IPS-NIHi7 (cell line): ENCODE results near the gene ZNF550.
A peak's percentile ranks its signal among the peaks of the same experiment; 100 is the strongest.

Experiments
- DNase-seq: peaks from one replicate; pipeline ENCODE4 v3.0.0; 2012; ENCODE audit warnings: mixed read lengths; ENCODE audit errors: extremely low spot score

ZNF550 gene

DNA sequence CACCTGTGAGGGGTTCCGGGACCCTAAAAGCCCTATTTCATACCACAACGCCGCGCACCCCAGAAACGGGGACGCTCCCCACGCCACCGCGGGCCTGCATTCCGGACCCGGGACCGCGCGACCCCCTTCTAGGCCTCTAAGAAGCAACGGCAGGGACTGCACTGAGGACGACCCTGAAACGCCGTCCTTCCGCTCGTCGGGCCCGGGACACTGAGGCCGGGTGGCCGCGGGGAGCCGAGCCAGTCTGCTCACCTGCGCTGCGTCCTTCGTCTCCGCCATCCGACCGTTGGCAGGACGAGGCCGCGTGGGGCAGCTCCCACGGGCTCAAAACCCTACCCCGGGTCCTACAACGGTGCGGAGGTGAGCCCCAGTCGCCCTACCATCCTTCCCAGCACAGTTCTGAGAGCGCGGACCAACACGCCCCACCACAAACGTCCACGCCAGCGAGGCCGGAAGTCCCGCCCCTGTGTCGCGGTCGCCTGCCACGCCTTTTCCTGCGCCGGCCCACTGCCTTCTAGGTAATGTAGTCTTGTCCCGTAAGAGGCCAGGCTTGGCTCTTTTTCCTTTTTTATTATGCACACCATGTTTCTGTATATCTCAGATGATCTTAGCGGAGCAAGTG is at the start of gene ZNF550:
TSS of gene ZNF550 (minus strand) at position 460 of the 622 bp plus-strand sequence. CDS start at position 279, 181 bp downstream.
- peak; percentile 96 for DNase-seq

DNA sequence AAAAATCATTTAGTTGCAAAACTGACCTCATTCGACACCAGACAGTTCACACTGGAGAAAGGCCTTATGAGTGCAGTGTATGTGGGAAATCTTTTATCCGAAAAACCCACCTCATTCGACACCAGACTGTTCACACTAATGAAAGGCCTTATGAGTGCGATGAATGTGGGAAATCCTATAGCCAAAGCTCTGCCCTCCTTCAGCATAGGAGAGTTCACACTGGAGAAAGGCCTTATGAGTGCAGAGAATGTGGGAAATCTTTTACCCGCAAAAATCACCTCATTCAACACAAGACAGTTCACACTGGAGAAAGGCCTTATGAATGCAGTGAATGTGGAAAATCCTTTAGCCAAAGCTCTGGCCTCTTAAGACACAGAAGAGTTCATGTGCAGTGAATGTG is 47.3 kb upstream of the ZNF550 start:
- DNase-seq = no peak

DNA sequence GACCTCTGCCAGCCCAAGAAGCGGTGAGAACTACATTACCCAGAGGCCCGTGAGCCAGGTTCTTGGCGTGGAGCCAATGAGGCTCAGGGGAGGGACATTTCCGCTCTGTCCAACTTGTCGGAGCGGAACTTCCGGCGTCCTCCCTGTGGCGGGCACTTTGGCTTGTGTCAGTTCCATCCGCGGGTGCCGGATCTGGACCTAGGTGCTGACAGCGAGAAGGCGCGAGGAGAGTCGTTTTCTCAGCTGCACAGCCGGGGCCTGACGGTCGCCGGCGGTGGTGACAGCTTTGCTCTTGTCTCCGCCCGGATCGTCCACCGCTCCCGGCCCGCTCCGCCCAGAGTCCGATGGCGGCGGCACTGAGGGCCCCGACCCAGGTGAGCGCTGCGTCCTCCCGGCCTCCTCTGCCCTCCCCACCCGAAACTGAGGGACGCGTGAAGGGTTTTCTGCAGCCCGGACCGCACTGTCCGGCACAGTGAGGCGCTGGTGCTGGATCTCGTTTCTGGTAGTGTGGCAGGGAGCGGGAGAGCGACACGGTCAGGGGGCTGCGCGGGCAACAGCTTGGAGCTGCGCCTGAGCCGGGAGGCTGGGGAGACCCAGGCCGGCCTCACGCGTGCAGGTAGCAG is 40.2 kb upstream of the ZNF550 start, which contains the start of gene ZNF530:
TSS of gene ZNF530 (plus strand) at position 125 of the 623 bp plus-strand sequence. CDS start 4,461 bp downstream, outside the sequence.
- DNase-seq = peak; percentile 96

DNA sequence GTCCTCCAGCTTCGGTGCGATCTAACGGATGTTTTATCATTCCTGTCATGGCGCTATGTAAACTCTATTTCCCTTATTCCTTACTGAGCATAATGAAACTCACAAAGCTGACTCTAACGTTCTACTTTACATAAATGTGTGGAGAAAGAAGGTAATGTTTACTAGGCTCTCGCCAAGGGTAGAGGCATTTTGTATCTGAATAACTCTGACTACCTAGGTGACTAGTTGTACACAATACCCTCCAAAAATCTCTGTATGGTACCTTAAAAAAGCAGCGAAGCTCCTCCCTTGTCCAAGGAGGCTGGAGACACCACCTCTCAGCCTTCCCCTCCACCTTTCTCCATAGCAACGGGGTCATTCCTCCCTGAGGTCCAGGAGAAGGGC is 39.7 kb upstream of the ZNF550 start:
- DNase-seq = no peak

DNA sequence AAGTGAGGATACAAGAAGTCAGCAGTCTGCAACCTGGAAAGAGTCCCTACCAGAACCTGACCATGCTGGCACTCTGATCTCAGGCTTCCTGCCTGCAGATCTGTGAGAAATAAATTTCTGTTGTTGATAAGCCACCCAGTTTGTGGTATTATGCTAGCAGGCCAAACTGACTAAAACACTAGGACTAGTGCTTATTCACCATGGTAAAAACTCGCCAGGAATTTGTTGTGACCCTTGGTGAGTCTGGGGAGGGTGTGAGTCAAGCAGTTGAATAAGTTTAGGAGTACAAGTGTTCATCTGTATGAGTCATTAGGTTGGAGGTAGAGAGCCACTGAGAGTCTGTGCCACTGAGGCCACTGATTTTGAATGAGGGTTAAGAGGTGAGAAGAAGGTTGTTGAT is 27.9 kb upstream of the ZNF550 start:
- no peak for DNase-seq

DNA sequence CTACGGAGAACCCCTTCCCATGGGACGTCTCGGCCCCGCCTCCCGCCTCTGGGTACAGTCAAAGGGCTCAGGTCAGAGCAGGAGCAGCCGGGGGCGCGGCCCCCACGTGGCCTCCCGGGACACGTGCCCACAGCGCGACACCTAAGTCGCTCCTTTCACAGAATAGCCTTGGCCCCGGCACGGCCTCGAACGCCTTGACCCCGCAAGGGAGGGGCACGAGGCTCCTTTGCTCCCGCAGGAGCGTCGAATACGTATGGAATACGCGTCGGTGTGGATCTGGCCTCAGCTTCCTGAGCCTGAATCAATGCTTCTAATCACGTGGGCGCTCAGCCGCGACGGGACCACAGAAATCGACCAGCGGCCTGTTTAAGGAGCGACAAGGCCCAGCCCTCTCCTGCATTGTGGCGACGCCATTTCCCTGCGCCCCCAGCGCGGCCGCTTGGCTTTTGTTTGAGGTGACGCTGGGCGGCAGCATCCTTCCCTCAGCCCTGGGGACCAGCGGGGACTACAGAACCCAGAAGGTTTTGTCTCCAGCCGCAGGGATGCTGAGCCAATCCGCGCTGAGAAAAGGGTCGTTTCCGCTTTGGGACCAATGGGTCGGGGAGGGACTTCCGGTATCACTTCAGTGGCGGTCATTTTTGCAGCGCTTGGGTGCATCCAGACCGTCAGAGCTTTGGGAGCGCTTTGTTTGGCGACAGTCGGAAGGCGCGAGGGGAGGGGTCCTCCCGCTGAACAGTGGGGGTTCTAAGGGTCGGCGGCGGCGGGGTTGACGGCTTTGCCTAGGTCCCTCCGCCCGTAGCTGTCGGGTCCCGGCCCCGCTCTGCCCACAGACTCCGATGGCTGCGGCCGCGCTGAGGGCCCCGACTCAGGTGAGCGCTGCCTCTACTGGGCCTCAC is 24.1 kb upstream of the ZNF550 start, which contains the start of gene ZIK1:
TSS of gene ZIK1 (plus strand) at position 625 of the 896 bp plus-strand sequence. CDS start at position 837, 212 bp downstream.
- peak; percentile 99 for DNase-seq

DNA sequence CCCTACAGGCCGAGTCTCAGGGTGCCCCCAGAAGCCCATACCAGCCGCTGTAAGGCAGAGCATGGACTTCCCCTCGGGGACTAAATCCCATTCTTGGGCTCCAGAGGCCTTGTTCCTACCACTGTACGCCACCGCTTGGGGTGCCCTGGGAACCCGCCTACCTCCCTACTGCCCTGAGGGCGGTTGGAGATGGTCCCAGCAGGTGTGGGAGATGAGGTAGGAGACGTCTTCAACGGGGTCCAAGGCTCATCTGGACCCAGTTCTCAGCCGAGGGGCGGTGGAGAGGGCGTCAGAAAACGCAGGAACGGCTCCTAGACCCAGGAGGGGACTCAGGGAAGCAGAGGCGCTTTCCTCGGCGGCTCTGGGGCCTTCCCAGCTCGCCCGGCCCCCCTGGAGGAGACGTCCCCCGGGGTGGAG is 23.4 kb upstream of the ZNF550 start:
- no peak for DNase-seq

DNA sequence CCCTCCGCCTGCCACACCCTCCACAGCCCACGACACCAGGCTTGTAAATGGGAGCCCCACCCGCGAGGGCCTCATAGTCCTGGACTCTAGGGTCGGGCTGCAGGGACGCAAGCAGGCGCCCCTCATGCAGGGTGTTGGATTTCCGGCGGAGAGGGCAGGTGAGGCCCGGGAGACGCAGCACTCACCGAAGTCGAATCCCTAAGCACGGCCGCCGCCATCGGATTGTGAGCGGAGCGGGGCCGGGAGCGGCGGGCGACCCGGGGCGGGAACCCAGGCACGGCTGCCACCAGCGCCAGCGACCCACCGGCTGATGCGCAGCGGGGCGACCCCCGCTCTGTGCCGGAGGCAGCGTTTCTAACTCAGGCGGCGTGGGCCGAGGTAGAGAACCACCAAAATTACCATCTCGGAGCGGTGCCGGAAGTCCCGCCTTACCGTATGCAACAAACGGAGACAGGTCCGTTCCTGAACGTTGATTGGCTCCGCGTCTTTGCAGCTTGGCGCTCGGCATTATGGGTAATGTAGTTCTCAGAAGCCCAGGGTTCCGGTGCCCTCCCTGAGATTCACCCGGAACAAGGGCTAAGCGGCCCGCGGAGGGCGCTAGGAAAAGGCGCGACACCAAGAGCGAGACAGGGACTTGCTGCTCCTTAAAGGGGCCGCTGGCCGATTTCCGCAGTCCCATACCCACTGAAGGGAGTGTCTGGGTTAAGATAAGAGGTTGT is 19.0 kb upstream of the ZNF550 start, which contains the start of gene ZNF416:
TSS of gene ZNF416 (minus strand) at position 425 of the 719 bp plus-strand sequence. CDS start at position 218, 207 bp downstream.
- peak; percentile 99 for DNase-seq

DNA sequence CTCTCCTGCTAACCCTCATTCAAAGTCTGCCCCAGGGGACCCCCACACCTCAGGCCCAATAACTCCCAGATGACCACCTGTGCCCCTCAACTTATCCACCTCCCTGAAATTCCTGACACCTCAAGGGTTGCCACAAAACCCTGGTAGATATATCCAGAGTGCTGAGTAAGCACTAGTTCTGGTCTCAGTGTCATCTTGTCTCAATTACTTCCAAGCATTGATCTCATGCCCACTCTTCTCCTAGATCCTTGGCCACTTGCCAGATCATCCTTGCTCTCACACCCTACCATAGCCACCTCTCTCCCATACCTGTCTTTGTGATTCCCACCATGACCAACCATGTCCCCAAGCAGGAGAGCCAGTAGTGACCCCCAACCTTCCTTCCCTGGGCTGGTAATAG is 17.0 kb upstream of the ZNF550 start:
- DNase-seq = no peak

DNA sequence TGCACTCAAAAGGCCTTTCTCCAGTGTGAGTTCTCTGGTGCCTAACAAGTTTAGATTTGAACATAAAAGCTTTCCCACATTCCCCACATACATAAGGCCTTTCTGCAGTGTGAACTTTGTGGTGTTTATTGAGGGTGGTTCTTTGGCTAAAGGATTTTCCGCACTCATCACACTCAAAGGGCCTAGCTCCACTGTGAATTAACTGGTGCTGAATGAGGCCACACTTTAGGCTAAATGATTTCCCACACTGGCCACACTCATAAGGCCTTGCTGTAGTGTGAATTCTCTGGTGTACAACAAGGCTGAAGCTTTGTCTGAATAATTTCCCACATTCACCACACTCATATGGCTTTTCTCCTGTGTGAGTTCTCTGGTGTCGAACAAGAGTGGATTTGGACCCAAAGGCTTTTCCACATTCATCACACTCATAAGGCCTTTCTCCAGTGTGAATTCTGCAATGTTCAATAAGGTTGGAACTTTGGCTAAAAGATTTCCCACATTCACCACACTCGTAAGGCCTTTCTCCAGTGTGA is 12.8 kb upstream of the ZNF550 start:
- DNase-seq = no peak

DNA sequence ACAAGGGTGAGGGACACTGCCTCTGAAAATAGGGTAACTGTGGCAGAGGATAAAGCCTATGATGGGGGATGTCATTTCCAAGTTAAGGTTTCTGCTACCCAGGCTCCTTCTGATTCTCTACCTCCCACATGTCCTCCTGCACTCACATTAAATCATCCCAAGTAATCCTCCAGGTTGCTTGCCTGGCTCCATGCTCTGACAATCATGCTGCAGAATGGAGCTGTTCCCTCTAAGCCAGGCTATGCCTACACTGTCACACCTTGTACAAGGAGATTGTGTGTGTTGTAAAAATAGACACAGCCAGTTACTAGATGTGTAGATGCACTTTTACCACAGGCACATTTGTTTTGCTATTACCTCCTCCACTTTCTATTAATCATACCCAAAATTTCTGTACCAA is 11.0 kb upstream of the ZNF550 start:
- DNase-seq = no peak

DNA sequence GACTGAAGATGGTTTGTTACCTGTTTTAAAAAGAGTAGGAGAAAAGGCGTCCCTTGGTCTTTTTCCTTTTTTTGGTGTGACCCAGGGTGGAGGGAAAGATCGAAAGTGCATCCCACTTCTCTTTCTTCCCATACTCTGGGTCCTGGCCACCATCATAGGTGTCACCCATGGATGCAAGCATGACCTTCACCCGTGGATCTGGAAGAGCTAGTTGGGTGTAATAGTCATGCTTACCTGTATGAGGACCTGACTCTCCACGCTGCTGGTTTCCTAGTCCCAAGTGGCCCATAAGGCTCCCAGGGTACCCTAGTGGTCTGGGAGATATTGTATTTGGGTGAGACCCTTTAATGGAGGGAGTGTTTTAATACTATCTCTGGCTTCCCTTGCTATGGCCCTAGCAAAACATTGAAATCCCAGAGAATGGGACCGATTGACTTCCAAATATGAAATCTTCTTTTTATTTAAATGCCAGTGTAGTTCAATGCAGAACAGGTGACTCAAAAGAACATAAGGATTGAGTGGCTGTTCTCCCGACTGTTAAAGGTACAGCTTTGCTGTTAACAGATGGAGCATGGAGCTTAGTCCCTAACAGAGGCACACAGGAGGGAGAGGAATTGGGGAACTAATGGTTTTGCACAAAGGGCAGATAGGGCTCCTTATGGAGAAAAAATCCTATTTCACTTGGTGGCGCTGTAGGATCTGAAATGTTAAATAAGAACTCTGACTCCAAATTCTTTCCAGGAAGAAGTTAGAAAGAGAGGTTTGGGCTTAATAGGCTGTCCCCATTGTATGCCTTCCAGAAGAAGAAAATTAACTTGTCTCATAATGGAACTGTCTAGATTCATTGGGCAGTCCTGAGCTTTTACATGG is 7.0 kb upstream of the ZNF550 start:
- DNase-seq = no peak

DNA sequence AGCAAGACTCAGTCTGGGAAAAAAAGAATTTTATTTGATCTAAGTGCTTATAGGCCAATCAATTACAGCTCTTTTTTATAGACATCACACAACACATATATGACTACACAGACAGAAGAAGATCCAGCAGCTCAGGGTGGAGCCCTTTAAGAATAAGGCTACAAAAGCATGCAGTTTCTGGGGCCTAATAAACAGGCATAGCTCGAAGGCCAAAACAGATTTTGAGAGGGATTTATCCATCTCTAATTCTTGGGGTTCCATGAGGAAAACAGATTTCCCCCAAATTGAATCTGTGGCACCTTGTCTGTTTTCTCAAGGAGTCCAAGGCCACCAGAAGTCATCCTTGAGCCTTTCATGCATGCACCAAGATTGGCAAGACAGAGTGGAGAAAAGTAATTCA is 3.9 kb upstream of the ZNF550 start:
- no peak for DNase-seq

DNA sequence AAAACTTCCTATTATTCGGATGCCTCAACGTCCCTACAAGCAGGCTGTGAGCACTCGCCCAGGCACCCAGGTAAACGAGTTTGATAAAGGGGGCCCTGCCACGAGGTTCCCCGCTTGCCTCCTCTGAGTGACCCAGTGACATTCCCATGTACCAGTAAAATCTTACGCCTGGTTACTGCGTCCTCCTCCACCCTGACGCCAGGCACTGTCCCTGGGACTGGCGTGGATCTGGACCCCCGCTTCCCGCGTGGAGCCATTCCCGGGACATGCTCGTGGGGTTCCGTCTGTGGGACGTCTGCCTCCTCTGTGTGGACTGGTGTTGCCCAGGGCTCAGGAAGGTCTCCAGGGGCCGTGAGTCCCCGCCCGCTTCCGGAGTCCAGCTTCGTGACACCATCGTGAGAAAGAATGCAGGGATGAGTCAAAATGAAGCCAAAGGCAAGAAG is 407 bp upstream of the ZNF550 start:
- no peak for DNase-seq

DNA sequence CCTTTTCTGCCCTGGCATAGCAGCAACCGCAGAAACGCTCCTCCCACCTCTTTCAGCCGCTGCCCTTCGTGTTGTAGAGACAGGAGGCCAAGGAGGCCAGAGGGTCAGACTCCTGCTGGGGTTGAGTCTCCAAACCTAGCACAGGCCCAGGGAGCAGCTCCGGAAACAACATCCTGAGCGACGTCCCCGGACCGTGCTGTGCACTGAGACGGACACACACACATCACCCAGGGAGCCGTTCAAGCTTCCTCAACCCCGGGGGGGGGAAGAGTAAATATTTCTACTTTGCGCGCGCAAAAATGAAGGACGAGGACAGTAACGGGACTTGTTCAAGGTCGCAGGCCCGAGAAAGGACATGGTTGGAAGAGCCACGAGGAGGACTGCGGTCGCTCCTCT is 657 bp downstream of the ZNF550 start:
- DNase-seq = peak; percentile 58

DNA sequence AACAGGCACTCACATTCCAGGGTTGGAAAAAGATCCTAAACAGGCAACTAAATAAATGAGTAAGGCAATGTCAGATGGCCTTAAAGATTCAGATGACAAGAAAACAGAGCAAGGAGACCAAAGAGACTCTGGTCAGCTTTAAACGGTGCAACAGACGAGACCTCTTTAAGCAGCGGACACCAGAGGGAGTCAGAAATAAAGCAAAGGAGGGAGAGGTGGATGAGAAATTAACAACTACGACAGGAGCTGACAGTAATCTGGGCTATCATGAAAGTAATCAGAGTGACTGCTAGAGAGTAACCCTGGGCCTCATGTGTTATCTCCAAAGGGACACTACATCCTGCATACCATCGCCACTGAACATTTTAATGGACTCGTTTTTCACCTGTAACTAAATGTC is 1.1 kb downstream of the ZNF550 start:
- DNase-seq = peak; percentile 27

DNA sequence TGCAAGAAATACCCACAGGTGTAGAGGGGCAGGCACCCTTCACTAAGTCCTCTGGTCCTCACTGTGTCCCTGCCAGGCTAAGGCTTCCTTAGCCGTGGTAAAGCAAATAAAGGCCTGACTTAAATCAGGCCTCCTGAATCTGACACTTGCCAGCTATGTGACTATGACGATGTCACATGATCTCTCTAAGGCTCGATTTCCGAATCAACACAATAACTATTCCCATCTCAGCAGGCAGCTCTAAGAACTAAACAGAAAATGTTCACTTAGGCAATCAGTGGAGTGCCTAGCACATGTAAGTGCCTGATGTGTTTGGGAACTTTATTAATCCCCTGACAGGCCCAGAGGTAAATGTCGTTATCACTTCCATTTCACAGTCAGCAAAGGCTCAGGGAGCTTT is 2.0 kb downstream of the ZNF550 start:
- no peak for DNase-seq

DNA sequence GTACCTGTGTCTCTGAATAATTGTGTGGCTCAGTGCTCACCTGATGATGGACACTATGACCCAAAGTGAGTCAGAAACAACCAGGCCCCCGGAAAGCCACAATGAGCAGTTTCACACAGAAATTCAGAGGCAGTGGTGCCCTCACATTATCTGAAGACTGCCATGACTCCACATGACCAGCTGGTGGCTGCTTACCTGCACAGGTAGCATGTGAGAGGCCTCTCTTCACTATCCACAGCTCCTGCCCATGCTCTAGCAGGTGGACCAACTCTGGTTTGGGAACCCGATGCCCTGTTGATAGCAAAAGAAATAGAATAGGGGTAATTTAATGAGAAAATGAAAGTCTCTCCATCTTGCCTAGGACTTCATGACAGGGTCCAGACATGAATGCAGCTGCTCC is 7.2 kb downstream of the ZNF550 start:
- no peak for DNase-seq

DNA sequence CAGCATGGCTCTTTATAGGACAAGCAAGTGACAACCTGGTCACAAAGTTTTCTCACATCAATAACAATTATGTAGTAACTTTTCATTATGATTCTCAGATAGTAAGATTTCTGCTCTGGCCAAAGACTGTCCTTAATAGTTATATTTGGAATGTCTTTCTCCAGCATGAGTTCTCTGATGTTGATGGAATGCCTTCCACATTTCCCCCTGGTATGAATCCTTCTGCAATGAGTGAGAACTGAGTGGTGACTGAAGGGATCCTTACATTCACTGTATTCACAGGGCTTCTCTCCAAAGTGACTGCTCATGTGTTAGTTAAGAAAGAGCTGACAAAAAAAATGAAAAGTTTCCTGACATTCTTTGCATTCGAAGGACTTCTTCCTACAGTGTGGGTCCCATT is 13.2 kb downstream of the ZNF550 start:
- no peak for DNase-seq

DNA sequence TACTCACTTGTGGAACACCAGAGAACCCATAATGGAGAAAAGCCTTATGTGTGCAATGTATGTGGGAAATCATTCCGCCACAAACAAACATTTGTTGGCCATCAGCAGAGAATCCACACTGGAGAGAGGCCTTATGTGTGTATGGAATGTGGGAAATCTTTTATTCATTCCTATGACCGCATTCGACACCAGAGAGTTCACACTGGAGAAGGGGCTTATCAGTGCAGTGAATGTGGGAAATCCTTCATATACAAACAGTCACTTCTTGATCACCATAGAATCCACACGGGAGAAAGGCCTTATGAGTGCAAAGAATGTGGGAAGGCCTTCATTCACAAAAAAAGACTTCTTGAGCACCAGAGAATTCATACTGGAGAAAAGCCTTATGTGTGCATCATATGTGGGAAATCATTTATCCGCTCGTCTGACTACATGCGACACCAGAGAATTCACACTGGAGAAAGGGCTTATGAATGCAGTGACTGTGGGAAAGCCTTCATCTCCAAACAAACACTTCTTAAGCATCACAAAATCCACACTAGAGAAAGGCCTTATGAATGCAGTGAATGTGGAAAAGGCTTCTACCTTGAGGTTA is 21.6 kb downstream of the ZNF550 start:
- DNase-seq = no peak
